K562 (cell line): ENCODE measurements around the gene NGDN. TPM values are rescaled to one million over a fixed set of nuclear protein-coding genes. Genes with fewer than 3 reads are reported as not detected.

ENCODE experiments used
- ATAC-seq: fragments of 200-7000 bp; cut with Tn5 transposase; 3 replicates; pipeline ENCODE4 v1.9.1; 2020; ENCODE audit warnings: moderate library complexity
- BruUV-seq: library from RNA; stranded (reverse); fragments of 400-500 nt; replicated peaks from 2 replicates; lab custom pipeline; 2021; lab: Mats Ljungman, UMichigan
- CTCF ChIA-PET: fragments of 300-600 bp; formaldehyde crosslinking; extraction: SDS; loops from one replicate; lab custom pipeline; 2021; ENCODE audit warnings: low intra/inter-chr PET ratio; lab: Yijun Ruan, JAX
- POLR2A ChIA-PET: fragments of 300-600, 350-650 bp; sonication (Branson Sonifier 250); formaldehyde crosslinking; extraction: SDS; loops from one replicate; lab custom pipeline; 2021; ENCODE audit warnings: antibody characterized with exemption, inconsistent platforms; lab: Yijun Ruan, JAX
- DNase-seq, 4 experiments: peaks; one replicate each; pipeline versions ENCODE4 v3.0.0 to v3.0.0-alpha.2; 2011 to 2018; ENCODE audit warnings: low spot score in 3 of 4, mixed read lengths in 3 of 4; ENCODE audit errors: extremely low read depth in 1 of 4
- FAIRE-seq: peaks from 2 replicates; lab custom pipeline; 2011; peaks lifted over from hg19 to GRCh38; lab: Jason Lieb, UNC
- H2AFZ ChIP-seq: 2 replicates; pipeline ENCODE4 v1.6.0; 2011; ENCODE audit warnings: low read depth, low read length, control low read depth, inconsistent platforms
- H3K27ac ChIP-seq: fragments of 200-600 bp; 3 replicates; pipeline ENCODE4 v1.8.0; 2011; ENCODE audit warnings: low read depth, mild to moderate bottlenecking, control low read depth, inconsistent platforms, low read length, moderate library complexity, mixed read lengths; ENCODE audit errors: extremely low read depth
- H3K27me3 ChIP-seq, 2 experiments: fragments of 300-600 bp in 1 of 2; 2 replicates in 1 of 2; 3 replicates in 1 of 2; pipeline versions ENCODE4 v1.6.0 to v1.8.0; 2011; ENCODE audit warnings: inconsistent platforms in 2 of 2, low read length in 2 of 2, mild to moderate bottlenecking in 1 of 2, mixed read lengths in 1 of 2, moderate library complexity in 1 of 2; ENCODE audit not compliant: control insufficient read depth in 2 of 2, insufficient read depth in 2 of 2
- H3K36me3 ChIP-seq: fragments of 300-600 bp; 3 replicates; pipeline ENCODE4 v1.8.0; 2011; ENCODE audit warnings: mild to moderate bottlenecking, low read length, inconsistent platforms; ENCODE audit not compliant: control insufficient read depth, insufficient read depth
- H3K4me1 ChIP-seq, 2 experiments: fragments of 200-600 bp in 1 of 2; replicated peaks in 1 of 2; 2 replicates in 1 of 2; 3 replicates in 1 of 2; pipeline versions ENCODE4 v1.5.1 to v1.8.0; 2011; ENCODE audit warnings: inconsistent platforms in 2 of 2, low read length in 2 of 2, mild to moderate bottlenecking in 1 of 2, mixed read lengths in 1 of 2, moderate library complexity in 1 of 2; ENCODE audit not compliant: control insufficient read depth in 2 of 2, insufficient read depth in 2 of 2
- H3K4me2 ChIP-seq: 2 replicates; pipeline ENCODE4 v1.6.1; 2011; ENCODE audit warnings: low read length, control low read depth, inconsistent platforms, mixed read lengths; ENCODE audit not compliant: insufficient read depth
- H3K4me3 ChIP-seq: fragments of 200-600 bp; sonication (generic), shearing (Covaris generic); 2 replicates; pipeline ENCODE4 v1.5.1; 2016; ENCODE audit warnings: control low read depth, inconsistent platforms
- H3K79me2 ChIP-seq: fragments of 200-600 bp; 3 replicates; pipeline ENCODE4 v1.8.0; 2011; ENCODE audit warnings: low read length, inconsistent platforms; ENCODE audit not compliant: control insufficient read depth, insufficient read depth
- H3K9ac ChIP-seq, 2 experiments: 2 replicates each; pipeline versions ENCODE4 v1.6.0 to v1.6.1; 2011; ENCODE audit warnings: low read depth in 2 of 2, low read length in 2 of 2, control low read depth in 1 of 2, inconsistent platforms in 1 of 2, mild to moderate bottlenecking in 1 of 2, mixed read lengths in 1 of 2; ENCODE audit not compliant: insufficient read depth in 1 of 2
- H3K9me1 ChIP-seq: one replicate; pipeline ENCODE4 v1.6.0; 2011; ENCODE audit warnings: inconsistent platforms, mild to moderate bottlenecking, low read length, moderate library complexity; ENCODE audit not compliant: control insufficient read depth, insufficient read depth
- H3K9me3 ChIP-seq: replicated peaks from 2 replicates; pipeline ENCODE4 v1.5.1; 2011; ENCODE audit warnings: low read depth, low read length, inconsistent platforms; ENCODE audit not compliant: control insufficient read depth, insufficient read depth
- H4K20me1 ChIP-seq: replicated peaks from 2 replicates; pipeline ENCODE4 v1.6.1; 2011; ENCODE audit warnings: low read length, inconsistent platforms, mixed read lengths; ENCODE audit not compliant: control insufficient read depth, insufficient read depth
- CTCF ChIP-seq, 3 experiments: IDR thresholded peaks in 2 of 3; conservative IDR thresholded peaks in 1 of 3; 2 replicates each; pipeline ENCODE4 v1.5.1; 2011 to 2012; ENCODE audit warnings: low read length in 3 of 3, mild to moderate bottlenecking in 3 of 3, control low read depth in 2 of 3, improper control_type of control experiment in 1 of 3, inconsistent platforms in 1 of 3, low read depth in 1 of 3, mixed read lengths in 1 of 3, moderate library complexity in 1 of 3; ENCODE audit not compliant: insufficient read depth in 2 of 3
- LEF1 ChIP-seq: fragments of 450-650 bp; IDR thresholded peaks from 2 replicates; pipeline ENCODE4 v1.6.1; 2016; ENCODE audit warnings: mild to moderate bottlenecking
- RAD21 ChIP-seq, 2 experiments: fragments of 250-450 bp in 1 of 2; fragments of 450-650 bp in 1 of 2; sonication (Bioruptor Pico) in 1 of 2; formaldehyde crosslinking in 1 of 2; IDR thresholded peaks in 1 of 2; conservative IDR thresholded peaks in 1 of 2; 2 replicates each; pipeline versions ENCODE4 v1.4.0 to v1.8.0; 2020 to 2022; ENCODE audit warnings: mild to moderate bottlenecking in 2 of 2, moderate library complexity in 1 of 2
- UBTF ChIP-seq, 2 experiments: IDR thresholded peaks; 2 replicates each; pipeline ENCODE4 v1.6.1; 2012; ENCODE audit warnings: improper control_type of control experiment in 2 of 2, low read depth in 2 of 2, low read length in 2 of 2, borderline replicate concordance in 1 of 2
- WGBS: fragments of 100-300 bp; shearing (Covaris generic); methylation state at CpG from one replicate; pipeline ENCODE4 v1.1.6; 2016; ENCODE audit warnings: low coverage, mixed read lengths; ENCODE audit not compliant: insufficient coverage; ENCODE audit errors: missing lambda C conversion rate; 5-methylcytosine and 5-hydroxymethylcytosine counted together
- in situ Hi-C: fragments of 300-500 bp; cut with MboI; formaldehyde crosslinking; loops from 4 replicates; pipeline ENCODE4 v1.15.0; 2018; ENCODE audit warnings: inconsistent platforms, mixed read lengths
- intact Hi-C: fragments of 100-400 bp; cut with micrococcal nuclease; formaldehyde crosslinking; loops from 2 replicates; pipeline ENCODE4 v1.14.2; 2022
- polyA plus RNA-seq, 8 experiments: library from polyadenylated mRNA; depleted of rRNA in 4 of 8; stranded (reverse) in 5 of 8; unstranded in 3 of 8; fragments of >200 nt; fragmentation: Nextera tagmentation in 2 of 8; fragmentation: Illumina TruSeq in 1 of 8; extraction: Ambion mirVana in 2 of 8; extraction: Trizol in 1 of 8; gene quantifications; 2 replicates each; pipeline versions ENCODE4 v1.2.1 to v1.2.3, GENCODE V29; 2011 to 2014; ENCODE audit warnings: inconsistent platforms in 1 of 8, missing spikeins in 1 of 8
- total RNA-seq, 7 experiments: library from RNA; depleted of rRNA in 6 of 7; stranded (reverse); fragments of >200 nt in 6 of 7; fragmentation: Illumina TruSeq in 2 of 7; extraction: Trizol in 2 of 7; gene quantifications; 2 replicates each; pipeline versions ENCODE4 v1.2.1 to v1.2.3, GENCODE V29; 2011 to 2021; ENCODE audit warnings: low replicate concordance in 1 of 7

NGDN gene
- total and polyA plus RNA-seq, 9 of the 15 experiments (the other 6 are each of a cell fraction or from before 2014, with no cell fraction given): 42.9 to 195 (median 74.9) TPM

- no peak for FAIRE-seq
- in situ Hi-C loops: no loop called here
- WGBS: 11% methylated on average over 4 of the region's 4 CpGs
- no peak for DNase-seq
- Histone ChIP-seq H3K27me3 (no peaks in the 10 kb centered on the region), H3K9me3 (no peaks in the 10 kb centered on the region), H3K4me1 (peaks cover 6% of the 10 kb centered on the region in 2 experiments; a peak in 4 of 5 replicates), H3K9ac (no peak overlapping the region), H3K27ac (no peak overlapping the region), H3K79me2 (no peaks in the 10 kb centered on the region), H3K36me3 (no peaks in the 10 kb centered on the region), H4K20me1 (no peaks in the 10 kb centered on the region), H2AFZ (0 out of 2 replicates have a peak overlapping the region, but pooled peaks have one; percentile 44), H3K9me1 (no peaks in the 10 kb centered on the region), H3K4me3 (no peak overlapping the region), H3K4me2 (no peak overlapping the region)
- no TSS peak for BruUV-seq
- intact Hi-C loops: no loop called here
- ATAC-seq: peak; percentile 63; the same call in 2 of the 3 replicates
- TF ChIP-seq CTCF (IDR thresholded peaks at IDR 0.05 in 2 of 3, conservative IDR thresholded peaks at IDR 0.05 in 1 of 3; ENCODE audit: insufficient read depth in 2 of 3, low read depth in 1 of 3, low read length in 3 of 3): peak in 2 of 3 experiments; percentile 17 to 31; a peak in 3 of 6 replicates
- TF ChIP-seq UBTF (IDR thresholded peaks at IDR 0.05; ENCODE audit: borderline replicate concordance in 1 of 2, low read depth in 2 of 2, low read length in 2 of 2): no peak
- no peak for TF ChIP-seq LEF1
- TF ChIP-seq RAD21 (CRISPR knock-in tag; conservative IDR thresholded peaks at IDR 0.05 in 1 of 2, IDR thresholded peaks at IDR 0.05 in 1 of 2): peak in 1 of 2 experiments; percentile 42; a peak in 2 of 4 replicates
- ChIA-PET POLR2A (interaction anchor here (0.7 kb wide), 2 partner anchors 66 to 76 kb away, joined by 3 read pairs; no protein-coding TSS in a partner anchor), CTCF (no interaction called here)
Observed at GRCh38 chr14:23446291-23446851, 23.1 kb upstream of the NGDN start.
